ENCODE measurements around the gene ULK2.

DNA sequence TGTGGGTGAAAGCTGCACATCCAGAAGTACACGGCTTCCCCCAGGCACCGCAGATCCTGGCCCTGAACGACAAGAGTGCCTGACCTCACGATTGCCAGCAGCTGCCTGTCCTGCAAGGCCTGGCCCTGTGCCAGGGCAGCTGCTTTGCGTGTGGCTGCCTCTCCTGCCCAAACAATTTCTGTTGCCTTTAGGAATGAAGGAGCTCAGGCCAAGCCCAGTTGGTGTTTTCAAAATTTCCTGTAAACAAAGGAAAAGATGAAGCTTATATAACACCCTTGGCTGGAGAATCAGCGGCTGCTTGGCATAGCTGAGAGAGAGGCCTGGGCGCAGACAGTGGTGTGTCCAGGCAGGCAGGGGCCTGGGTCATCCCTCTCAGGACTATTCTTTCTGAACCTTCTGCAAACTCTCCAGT, 139.6 kb downstream of the ULK2 start:
- TF ChIP-seq, protein P1, sequence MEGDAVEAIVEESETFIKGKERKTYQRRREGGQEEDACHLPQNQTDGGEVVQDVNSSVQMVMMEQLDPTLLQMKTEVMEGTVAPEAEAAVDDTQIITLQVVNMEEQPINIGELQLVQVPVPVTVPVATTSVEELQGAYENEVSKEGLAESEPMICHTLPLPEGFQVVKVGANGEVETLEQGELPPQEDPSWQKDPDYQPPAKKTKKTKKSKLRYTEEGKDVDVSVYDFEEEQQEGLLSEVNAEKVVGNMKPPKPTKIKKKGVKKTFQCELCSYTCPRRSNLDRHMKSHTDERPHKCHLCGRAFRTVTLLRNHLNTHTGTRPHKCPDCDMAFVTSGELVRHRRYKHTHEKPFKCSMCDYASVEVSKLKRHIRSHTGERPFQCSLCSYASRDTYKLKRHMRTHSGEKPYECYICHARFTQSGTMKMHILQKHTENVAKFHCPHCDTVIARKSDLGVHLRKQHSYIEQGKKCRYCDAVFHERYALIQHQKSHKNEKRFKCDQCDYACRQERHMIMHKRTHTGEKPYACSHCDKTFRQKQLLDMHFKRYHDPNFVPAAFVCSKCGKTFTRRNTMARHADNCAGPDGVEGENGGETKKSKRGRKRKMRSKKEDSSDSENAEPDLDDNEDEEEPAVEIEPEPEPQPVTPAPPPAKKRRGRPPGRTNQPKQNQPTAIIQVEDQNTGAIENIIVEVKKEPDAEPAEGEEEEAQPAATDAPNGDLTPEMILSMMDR (conservative IDR thresholded peaks at IDR 0.05; ENCODE audit: low read length) = no peak
- no peak for TF ChIP-seq EZH2phosphoT487 (IDR thresholded peaks at IDR 0.05; ENCODE audit: borderline replicate concordance)

All from Loucy (cell line).